HG03378 (cell line): Measurements from ENCODE around the gene RHO.
"Not testable (repeated sequence)": the region's sequence is repeated elsewhere in the genome, so short reads cannot be mapped to it uniquely, and the experiment has no call there.

Source experiments
- ATAC-seq: cut with Tn5 transposase; IDR thresholded peaks from one replicate; pipeline ENCODE4 v1.9.1; 2021; ENCODE audit warnings: mild to moderate bottlenecking, moderate library complexity; ENCODE audit not compliant: unreplicated experiment

RHO gene

DNA sequence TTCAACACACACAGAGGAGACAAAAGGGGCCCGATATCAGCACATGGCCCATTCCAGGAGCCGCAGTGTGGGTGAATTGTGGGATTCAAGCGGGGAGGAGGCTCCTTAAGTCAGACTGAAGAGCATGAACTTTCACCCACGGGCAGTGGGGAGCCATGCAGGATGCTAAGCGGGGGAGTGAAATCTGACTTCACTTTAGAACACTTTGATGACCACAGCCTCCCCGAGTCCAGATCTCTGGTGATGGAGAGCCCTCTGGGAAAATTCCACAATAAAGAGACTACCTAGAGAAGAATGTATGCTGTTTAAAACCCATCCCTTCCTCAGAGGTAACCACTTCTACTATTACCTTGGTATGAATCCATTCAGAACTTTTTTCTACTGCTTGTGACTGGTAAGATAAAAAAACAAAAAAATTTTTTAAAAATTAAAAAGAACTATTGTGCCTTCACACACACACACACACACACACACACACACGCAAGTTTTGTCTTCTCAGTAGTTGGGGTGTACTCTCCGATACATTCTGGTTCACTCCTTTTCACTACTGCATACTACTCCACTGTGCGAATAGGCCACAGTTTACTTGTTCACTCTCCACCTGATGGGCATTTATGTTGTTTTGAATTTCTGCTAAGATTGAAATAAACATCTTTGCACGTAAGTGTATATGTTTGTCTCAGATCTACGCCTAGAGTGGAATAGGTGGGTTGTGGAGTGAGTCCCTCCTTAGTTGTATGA lies 12.5 kb downstream of the RHO start:
- ATAC-seq = no peak

- no peak for ATAC-seq
Measured at GRCh38 chr3:129542747-129543146, 14.3 kb downstream of the RHO start.

- no peak for ATAC-seq
Measured at GRCh38 chr3:129543156-129543790, 14.8 kb downstream of the RHO start, which contains the start of gene H1-8. H1-8 (plus strand) TSS chr3:129543175; CDS start chr3:129543219, 44 bp downstream.

GRCh38 chr3:129543999-129544398 lies 15.6 kb downstream of the RHO start:
- no peak for ATAC-seq

DNA sequence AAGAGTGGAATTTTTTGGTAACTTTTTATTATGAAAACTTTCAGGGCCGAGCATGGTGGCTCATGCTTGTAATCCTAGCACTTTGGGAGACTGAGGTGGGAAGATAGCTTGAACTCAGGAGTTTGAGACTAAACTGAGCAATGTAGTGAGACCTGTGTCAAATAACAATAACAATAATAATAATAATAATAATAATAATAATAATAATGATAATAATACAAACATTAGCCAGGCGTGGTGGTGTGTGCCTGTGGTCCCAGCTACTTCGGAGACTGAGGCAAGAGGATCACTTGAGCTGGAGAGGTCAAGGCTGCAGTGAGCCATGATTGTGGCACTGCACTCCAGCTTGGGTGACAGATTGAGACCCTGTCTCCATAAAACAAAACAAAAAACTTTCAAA lies 17.5 kb downstream of the RHO start:
- ATAC-seq = not testable (repeated sequence)

GRCh38 chr3:129547241-129547640 lies 18.8 kb downstream of the RHO start:
- no peak for ATAC-seq

DNA sequence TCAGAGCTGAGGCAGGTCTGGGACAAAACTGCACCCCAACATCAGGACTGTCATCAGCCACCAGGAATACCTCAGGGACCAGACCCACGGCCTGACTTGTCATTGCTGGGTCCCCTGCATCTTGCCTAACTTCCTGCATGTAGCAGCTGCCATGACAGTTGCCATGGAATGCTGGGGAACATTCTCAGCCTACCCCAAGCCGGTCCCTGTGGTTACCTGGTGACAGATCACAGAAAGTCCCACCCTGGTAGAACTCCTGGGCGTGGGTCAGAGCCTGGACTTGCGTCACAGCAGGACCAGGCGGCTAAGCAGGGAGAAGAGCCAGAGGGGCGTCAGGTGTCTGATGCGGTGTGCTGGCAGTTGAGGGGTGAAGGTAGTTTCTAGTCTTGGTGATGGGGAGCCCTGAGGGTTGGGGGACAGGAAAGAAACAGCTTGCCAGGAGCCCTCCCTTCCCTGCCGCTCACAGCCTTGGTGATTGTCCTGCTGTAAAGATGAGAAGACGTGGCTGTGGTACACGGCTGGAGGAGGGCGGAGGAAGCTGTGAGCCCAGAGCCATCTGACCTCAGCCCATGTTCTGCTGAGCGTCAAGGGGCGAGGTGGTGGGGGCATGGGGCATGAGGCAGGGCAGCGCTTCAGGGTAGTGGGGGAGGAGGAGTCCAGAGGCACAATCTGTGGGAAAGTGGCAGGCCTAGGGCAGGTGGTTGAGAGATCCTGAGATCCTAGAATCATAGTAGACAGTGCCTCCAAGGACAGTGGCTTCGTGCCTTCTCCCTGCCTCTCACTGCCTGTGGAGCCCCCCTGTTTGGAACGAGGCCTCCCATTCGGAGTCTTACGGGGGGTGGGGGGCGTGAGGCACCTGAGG lies 19.9 kb downstream of the RHO start:
- ATAC-seq = no peak

GRCh38 chr3:129549006-129549800 lies 20.8 kb downstream of the RHO start:
- ATAC-seq = no peak

DNA sequence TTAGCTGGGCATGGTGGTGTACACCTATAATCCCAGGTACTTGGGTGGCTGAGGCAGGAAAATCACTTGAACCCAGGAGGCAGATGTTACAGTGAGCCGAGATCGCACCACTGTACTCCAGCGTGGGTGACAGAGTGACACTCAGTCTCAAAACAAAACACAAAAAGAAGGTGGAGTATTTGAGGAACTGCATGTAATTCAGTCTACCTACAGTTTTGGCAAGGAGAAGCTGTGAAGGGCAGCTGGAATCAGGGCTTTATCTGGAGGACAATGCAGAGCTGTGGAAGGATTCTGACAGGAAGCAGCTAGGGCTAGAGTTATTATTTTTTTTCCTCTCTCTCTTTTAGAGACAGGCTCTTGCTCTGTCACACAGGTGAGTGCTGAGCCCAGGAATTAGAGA lies 21.4 kb downstream of the RHO start:
- no peak for ATAC-seq

- no peak for ATAC-seq
Measured at GRCh38 chr3:129552287-129553050, 24.0 kb downstream of the RHO start.

DNA sequence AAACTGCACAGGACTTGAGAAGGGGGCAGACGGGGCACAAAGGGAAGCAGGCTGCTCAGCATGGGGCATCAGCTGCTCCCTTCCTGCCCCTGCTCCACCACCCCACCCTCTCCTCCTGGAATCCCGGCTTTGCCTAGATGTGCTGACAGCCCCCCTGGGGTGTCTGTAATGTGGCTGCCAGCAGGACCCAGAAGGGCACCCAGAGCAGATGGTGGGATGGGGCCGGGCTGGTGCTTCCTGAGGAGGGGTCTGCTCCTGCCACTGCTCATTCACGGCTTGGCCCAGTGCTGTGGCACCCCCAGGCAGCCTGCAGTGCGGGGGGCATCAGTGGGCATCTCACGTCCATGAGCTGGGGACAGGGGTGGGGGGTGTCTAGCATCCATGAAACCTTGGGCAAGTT lies 24.7 kb downstream of the RHO start:
- ATAC-seq = no peak

DNA sequence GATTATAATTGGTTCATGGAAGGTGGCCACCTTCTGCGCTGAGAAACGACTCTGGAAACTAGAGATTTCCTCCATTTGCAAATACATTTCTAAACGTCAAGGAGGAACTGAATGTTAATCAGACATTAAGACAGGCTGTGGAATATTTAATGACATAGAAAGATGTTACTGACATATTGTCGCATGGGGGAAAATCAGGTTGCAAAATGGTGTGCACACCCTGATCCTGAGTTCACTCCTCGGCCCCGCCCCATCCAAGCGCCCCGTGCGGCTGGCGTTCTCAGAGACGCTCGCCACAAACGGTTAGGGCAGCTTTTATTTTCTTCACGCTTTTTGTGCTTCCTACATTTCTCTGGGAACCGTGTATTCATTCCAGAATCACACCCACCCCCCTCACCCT lies 25.3 kb downstream of the RHO start:
- ATAC-seq = no peak

DNA sequence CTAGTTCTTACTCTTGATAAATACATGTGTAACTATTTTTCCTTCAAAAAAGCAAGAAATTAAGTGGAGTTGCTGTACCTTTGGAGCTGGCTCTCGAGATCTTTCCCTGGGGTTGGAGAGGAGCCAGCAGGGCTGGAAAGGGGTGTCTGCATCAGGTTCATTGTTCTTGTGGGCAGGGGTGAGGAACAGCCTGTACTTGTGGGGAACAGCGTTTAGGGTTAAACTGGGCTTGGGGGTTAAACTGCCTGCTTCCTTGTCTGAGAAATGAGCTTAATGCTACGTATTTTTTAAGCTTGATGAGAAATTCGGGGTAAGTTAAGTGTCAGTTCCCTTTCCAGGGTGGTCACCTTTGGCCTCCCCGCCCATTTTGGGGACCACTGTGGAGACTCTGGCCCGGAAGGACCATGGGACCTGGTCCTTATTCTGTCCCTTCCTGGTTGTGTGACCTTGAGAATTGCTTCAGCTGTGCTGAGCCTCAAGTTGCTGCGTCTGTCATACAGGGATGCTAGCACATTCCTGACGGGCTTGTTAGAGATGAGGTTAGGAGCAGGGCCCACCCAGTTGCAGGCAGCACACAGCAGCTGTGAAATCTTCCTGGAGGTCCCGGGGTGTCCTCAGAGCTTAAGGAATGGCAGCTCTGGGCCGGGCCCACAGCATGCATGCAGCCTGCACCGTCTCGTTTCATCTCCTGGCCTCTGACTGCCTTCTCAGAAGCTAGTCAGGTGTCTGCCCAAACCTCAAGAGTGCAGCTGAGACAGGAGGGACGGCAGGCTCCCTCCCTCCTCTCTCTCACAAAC lies 26.1 kb downstream of the RHO start:
- no peak for ATAC-seq

DNA sequence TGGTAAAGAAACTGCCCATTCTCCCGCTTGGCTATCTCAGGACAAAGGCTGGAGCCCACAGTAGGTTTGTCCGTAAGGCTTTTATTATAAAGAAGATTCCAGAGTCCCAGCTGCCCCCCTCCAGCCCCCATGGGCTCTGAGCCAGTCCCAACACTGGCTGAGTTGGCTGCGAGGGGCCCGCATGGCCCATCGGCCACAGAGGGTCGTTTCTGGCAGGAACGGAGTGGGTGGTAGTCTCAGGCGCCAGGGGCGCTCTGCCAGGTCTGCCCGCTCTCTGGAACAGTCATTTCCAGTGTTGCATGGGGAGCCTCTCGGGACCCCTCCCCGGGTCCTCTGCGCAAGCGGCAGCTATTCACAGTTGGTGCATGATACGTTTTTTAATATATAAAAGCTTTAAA lies 26.7 kb downstream of the RHO start:
- ATAC-seq = no peak

GRCh38 chr3:129555616-129556357 lies 27.3 kb downstream of the RHO start:
- no peak for ATAC-seq

GRCh38 chr3:129556358-129556695 lies 27.9 kb downstream of the RHO start:
- ATAC-seq = no peak

GRCh38 chr3:129556890-129557547 lies 28.6 kb downstream of the RHO start:
- no peak for ATAC-seq

DNA sequence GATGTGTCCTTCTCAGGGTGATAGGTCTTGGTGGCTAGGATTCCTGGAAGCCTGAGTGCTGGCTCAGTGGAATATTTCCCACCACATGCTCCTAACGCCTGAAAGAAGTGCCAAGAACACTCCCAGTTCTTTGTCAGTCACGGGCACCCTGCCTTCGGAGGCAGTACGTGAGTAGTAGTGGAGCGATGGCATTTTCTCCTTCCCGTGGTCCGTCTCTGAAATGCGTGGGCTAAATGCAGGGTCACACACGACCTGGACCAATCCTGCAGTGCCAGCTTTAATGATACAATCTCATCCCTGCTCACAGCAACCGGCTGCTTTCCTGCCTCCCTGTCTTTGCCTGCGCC lies 29.1 kb downstream of the RHO start:
- ATAC-seq = no peak
